ENCODE measurements around the gene IGSF10. TPM values are rescaled to one million over a fixed set of nuclear protein-coding genes. Genes with fewer than 3 reads are reported as not detected.

Gene IGSF10
- total and polyA plus RNA-seq, 10 of the 15 experiments (the other 5 are each of a cell fraction or from before 2014, with no cell fraction given): under 0.01 to 0.18 (median 0.03) TPM; not detected in 2

DNA sequence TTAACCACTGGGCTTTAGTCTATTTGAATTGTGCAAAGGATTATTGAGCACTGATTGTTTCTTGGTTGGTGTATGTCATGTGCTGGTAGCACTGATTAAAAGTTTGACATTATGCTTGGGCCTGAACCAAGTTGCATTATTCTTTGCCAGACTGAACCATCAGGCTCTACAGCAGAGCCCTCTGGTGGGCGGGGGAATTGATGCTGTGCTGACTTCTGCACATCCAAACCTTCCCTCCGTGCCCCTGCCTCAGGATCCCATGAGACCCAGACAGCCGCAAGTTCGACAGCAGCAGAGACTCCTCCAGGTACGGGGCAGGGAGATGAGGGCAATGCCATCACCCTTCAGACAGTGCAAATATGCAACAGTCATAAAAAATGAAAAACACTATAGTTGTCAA lies 47.9 kb downstream of the IGSF10 start:
- ChIA-PET CTCF (interaction anchor here (1.7 kb wide), 1 partner anchor 14 kb away, joined by 5 read pairs; no protein-coding TSS in a partner anchor), SMC1A (ENCODE audit: uncharacterized antibody, unreplicated experiment) (interaction anchor here (1.1 kb wide), 1 partner anchor 33 kb away, joined by 7 read pairs; no protein-coding TSS in a partner anchor), RAD21 (ENCODE audit: unreplicated experiment) (no interaction called here), POLR2A (no interaction called here)
- H3K36me3 ChIP-seq (ENCODE audit: control insufficient read depth in 2 of 2, insufficient read depth in 2 of 2, low read length in 1 of 2): no peaks in the 10 kb centered on the region
- 27% methylated on average over 5 of the region's 5 CpGs for WGBS (ENCODE audit: insufficient coverage, insufficient replicate concordance, low lambda C conversion rate, missing lambda C conversion rate)
- no peaks in the 10 kb centered on the region for H3K79me2 ChIP-seq (ENCODE audit: control insufficient read depth, insufficient read depth, low read length)
- no peaks in the 10 kb centered on the region; the same call in 2 of the 3 replicates for H3K9me3 ChIP-seq (replicated peaks; ENCODE audit: control insufficient read depth, insufficient read depth, low read length)
- DNase-seq (ENCODE audit: low read depth, low spot score) (no peak), ATAC-seq (no peak), FAIRE-seq (no peak)
- in situ Hi-C loops (cut with MboI): no loop called here
- no peak overlapping the region for H3K9ac ChIP-seq (ENCODE audit: control insufficient read depth, insufficient read depth, low read length)
- no peaks in the 10 kb centered on the region; a peak in 2 of 4 replicates for H3K27me3 ChIP-seq (replicated peaks in 1 of 2; ENCODE audit: control insufficient read depth in 2 of 2, insufficient read depth in 2 of 2, low read length in 1 of 2)
- H3K4me3 ChIP-seq: no peak overlapping the region
- TF ChIP-seq, protein P1, sequence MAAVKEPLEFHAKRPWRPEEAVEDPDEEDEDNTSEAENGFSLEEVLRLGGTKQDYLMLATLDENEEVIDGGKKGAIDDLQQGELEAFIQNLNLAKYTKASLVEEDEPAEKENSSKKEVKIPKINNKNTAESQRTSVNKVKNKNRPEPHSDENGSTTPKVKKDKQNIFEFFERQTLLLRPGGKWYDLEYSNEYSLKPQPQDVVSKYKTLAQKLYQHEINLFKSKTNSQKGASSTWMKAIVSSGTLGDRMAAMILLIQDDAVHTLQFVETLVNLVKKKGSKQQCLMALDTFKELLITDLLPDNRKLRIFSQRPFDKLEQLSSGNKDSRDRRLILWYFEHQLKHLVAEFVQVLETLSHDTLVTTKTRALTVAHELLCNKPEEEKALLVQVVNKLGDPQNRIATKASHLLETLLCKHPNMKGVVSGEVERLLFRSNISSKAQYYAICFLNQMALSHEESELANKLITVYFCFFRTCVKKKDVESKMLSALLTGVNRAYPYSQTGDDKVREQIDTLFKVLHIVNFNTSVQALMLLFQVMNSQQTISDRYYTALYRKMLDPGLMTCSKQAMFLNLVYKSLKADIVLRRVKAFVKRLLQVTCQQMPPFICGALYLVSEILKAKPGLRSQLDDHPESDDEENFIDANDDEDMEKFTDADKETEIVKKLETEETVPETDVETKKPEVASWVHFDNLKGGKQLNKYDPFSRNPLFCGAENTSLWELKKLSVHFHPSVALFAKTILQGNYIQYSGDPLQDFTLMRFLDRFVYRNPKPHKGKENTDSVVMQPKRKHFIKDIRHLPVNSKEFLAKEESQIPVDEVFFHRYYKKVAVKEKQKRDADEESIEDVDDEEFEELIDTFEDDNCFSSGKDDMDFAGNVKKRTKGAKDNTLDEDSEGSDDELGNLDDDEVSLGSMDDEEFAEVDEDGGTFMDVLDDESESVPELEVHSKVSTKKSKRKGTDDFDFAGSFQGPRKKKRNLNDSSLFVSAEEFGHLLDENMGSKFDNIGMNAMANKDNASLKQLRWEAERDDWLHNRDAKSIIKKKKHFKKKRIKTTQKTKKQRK (IDR thresholded peaks at IDR 0.05; ENCODE audit: low read depth, low read length): no peak
- TF ChIP-seq, protein P2, sequence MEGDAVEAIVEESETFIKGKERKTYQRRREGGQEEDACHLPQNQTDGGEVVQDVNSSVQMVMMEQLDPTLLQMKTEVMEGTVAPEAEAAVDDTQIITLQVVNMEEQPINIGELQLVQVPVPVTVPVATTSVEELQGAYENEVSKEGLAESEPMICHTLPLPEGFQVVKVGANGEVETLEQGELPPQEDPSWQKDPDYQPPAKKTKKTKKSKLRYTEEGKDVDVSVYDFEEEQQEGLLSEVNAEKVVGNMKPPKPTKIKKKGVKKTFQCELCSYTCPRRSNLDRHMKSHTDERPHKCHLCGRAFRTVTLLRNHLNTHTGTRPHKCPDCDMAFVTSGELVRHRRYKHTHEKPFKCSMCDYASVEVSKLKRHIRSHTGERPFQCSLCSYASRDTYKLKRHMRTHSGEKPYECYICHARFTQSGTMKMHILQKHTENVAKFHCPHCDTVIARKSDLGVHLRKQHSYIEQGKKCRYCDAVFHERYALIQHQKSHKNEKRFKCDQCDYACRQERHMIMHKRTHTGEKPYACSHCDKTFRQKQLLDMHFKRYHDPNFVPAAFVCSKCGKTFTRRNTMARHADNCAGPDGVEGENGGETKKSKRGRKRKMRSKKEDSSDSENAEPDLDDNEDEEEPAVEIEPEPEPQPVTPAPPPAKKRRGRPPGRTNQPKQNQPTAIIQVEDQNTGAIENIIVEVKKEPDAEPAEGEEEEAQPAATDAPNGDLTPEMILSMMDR (IDR thresholded peaks at IDR 0.05 in 2 of 3, conservative IDR thresholded peaks at IDR 0.05 in 1 of 3; ENCODE audit: control insufficient read depth in 2 of 3, extremely low read depth in 1 of 3, insufficient read depth in 1 of 3, low read depth in 3 of 3, low read length in 3 of 3): peak in 2 of 3 experiments; percentile 9 to 23; a peak in 1 of 6 replicates
- H2AFZ ChIP-seq (ENCODE audit: control insufficient read depth, low read depth, low read length): no peak overlapping the region
- H3K4me2 ChIP-seq (ENCODE audit: control insufficient read depth, insufficient read depth): no peak overlapping the region
- H3K4me1 ChIP-seq (ENCODE audit: control insufficient read depth, insufficient read depth, low read length): no peaks in the 10 kb centered on the region
- no TSS peak for BruUV-seq (replicated peaks)
- no peak overlapping the region for H3K27ac ChIP-seq (ENCODE audit: control insufficient read depth, insufficient read depth)
- intact Hi-C loops (cut with micrococcal nuclease; ENCODE audit: unreplicated experiment): no loop called here
- no peaks in the 10 kb centered on the region for H4K20me1 ChIP-seq (ENCODE audit: control insufficient read depth, insufficient read depth)

Small RNA genes within 50 kb of the gene (small RNA-seq; reads per million reads assigned to genes)
- gene AC117454.1: not detected

Other genes with a start within 250 kb of the IGSF10 start
- 0.06 TPM in 1 of 2 replicates, not detected in the other for gene P2RY14, start 182.5 kb downstream of the IGSF10 start, total RNA-seq (2014; rRNA removed)
- 0.05 TPM in 1 of 2 replicates, not detected in the other for gene P2RY14, start 182.5 kb downstream of the IGSF10 start, total RNA-seq (2014; rRNA removed; fragmentation: Illumina TruSeq; extraction: Trizol)
- not detected in 2 replicates for gene P2RY14, start 182.5 kb downstream of the IGSF10 start, total RNA-seq (2021)
- not detected in 2 replicates for gene P2RY14, start 182.5 kb downstream of the IGSF10 start, polyA plus RNA-seq (2011; rRNA removed)
- gene P2RY14, start 182.5 kb downstream of the IGSF10 start, polyA plus RNA-seq (2014; fragmentation: Illumina TruSeq; extraction: Trizol): 0.10 and 0.28 TPM in 2 replicates
- not detected for gene P2RY14, start 182.5 kb downstream of the IGSF10 start, polyA plus RNA-seq (2014; fragmentation: Nextera tagmentation; extraction: Ambion mirVana)
- 0.06 and 0.37 TPM in 2 replicates for gene P2RY14, start 182.5 kb downstream of the IGSF10 start, polyA plus RNA-seq (2014; rRNA removed)
- gene P2RY14, start 182.5 kb downstream of the IGSF10 start, polyA plus RNA-seq (2016; fragmentation: Nextera tagmentation; extraction: Ambion mirVana): not detected
- 0.06 TPM in 1 of 2 replicates, not detected in the other for gene GPR87, start 144.2 kb downstream of the IGSF10 start, total RNA-seq (2014; rRNA removed)
- gene GPR87, start 144.2 kb downstream of the IGSF10 start, total RNA-seq (2014; rRNA removed; fragmentation: Illumina TruSeq; extraction: Trizol): not detected in 2 replicates
- gene GPR87, start 144.2 kb downstream of the IGSF10 start, total RNA-seq (2021): not detected in 2 replicates
- gene GPR87, start 144.2 kb downstream of the IGSF10 start, polyA plus RNA-seq (2011; rRNA removed): not detected in 2 replicates
- 0.10 TPM in 1 of 2 replicates, not detected in the other for gene GPR87, start 144.2 kb downstream of the IGSF10 start, polyA plus RNA-seq (2014; fragmentation: Illumina TruSeq; extraction: Trizol)
- under 1 TPM in 1 of 2 experiments, not detected in 1; 0.16 TPM for gene GPR87, start 144.2 kb downstream of the IGSF10 start, polyA plus RNA-seq (2014; fragmentation: Nextera tagmentation; extraction: Ambion mirVana)
- gene GPR87, start 144.2 kb downstream of the IGSF10 start, polyA plus RNA-seq (2014; rRNA removed): 0.08 TPM in 1 of 2 replicates, not detected in the other
- gene GPR87, start 144.2 kb downstream of the IGSF10 start, polyA plus RNA-seq (2016; fragmentation: Nextera tagmentation; extraction: Ambion mirVana): under 1 TPM; 0.21 to 0.27 TPM
- not detected in 2 replicates for gene P2RY13, start 131.5 kb downstream of the IGSF10 start, total RNA-seq (2014; rRNA removed)
- not detected in 2 replicates for gene P2RY13, start 131.5 kb downstream of the IGSF10 start, total RNA-seq (2014; rRNA removed; fragmentation: Illumina TruSeq; extraction: Trizol)
- not detected in 2 replicates for gene P2RY13, start 131.5 kb downstream of the IGSF10 start, total RNA-seq (2021)
- not detected in 2 replicates for gene P2RY13, start 131.5 kb downstream of the IGSF10 start, polyA plus RNA-seq (2011; rRNA removed)
- gene P2RY13, start 131.5 kb downstream of the IGSF10 start, polyA plus RNA-seq (2014; fragmentation: Illumina TruSeq; extraction: Trizol): not detected in 2 replicates
- gene P2RY13, start 131.5 kb downstream of the IGSF10 start, polyA plus RNA-seq (2014; fragmentation: Nextera tagmentation; extraction: Ambion mirVana): not detected
- gene P2RY13, start 131.5 kb downstream of the IGSF10 start, polyA plus RNA-seq (2014; rRNA removed): not detected in 2 replicates
- not detected for gene P2RY13, start 131.5 kb downstream of the IGSF10 start, polyA plus RNA-seq (2016; fragmentation: Nextera tagmentation; extraction: Ambion mirVana)
- gene P2RY12, start 76.3 kb downstream of the IGSF10 start, total RNA-seq (2014; rRNA removed): 0.73 and 0.93 TPM in 2 replicates
- 0.85 and 0.92 TPM in 2 replicates for gene P2RY12, start 76.3 kb downstream of the IGSF10 start, total RNA-seq (2014; rRNA removed; fragmentation: Illumina TruSeq; extraction: Trizol)
- gene P2RY12, start 76.3 kb downstream of the IGSF10 start, total RNA-seq (2021): 0.38 and 0.48 TPM in 2 replicates
- gene P2RY12, start 76.3 kb downstream of the IGSF10 start, polyA plus RNA-seq (2011; rRNA removed): 0.14 TPM in 1 of 2 replicates, not detected in the other
- 0.81 and 1.0 TPM in 2 replicates for gene P2RY12, start 76.3 kb downstream of the IGSF10 start, polyA plus RNA-seq (2014; fragmentation: Illumina TruSeq; extraction: Trizol)
- under 1 TPM; 0.27 to 0.85 TPM for gene P2RY12, start 76.3 kb downstream of the IGSF10 start, polyA plus RNA-seq (2014; fragmentation: Nextera tagmentation; extraction: Ambion mirVana)
- 0.34 and 0.59 TPM in 2 replicates for gene P2RY12, start 76.3 kb downstream of the IGSF10 start, polyA plus RNA-seq (2014; rRNA removed)
- gene P2RY12, start 76.3 kb downstream of the IGSF10 start, polyA plus RNA-seq (2016; fragmentation: Nextera tagmentation; extraction: Ambion mirVana): under 1 TPM in 1 of 2 experiments, not detected in 1; 0.35 TPM